HG03175 (cell line): ENCODE data around the gene UQCC2.

Source experiments
- ATAC-seq: cut with Tn5 transposase; IDR thresholded peaks from one replicate; pipeline ENCODE4 v1.9.1; 2021; ENCODE audit warnings: mild to moderate bottlenecking, moderate library complexity; ENCODE audit not compliant: unreplicated experiment

Gene UQCC2

GRCh38 chr6:33725891-33726673 is 14.6 kb upstream of the UQCC2 start:
- no peak for ATAC-seq

- ATAC-seq, result no peak
These were observed 13.7 kb upstream of the UQCC2 start for GRCh38 chr6:33725222-33725621.

- no peak for ATAC-seq
These were observed 12.9 kb upstream of the UQCC2 start for GRCh38 chr6:33724102-33725023.

GRCh38 chr6:33723371-33724085 is 12.0 kb upstream of the UQCC2 start:
- ATAC-seq, result no peak

GRCh38 chr6:33722103-33722623 is 10.7 kb upstream of the UQCC2 start:
- ATAC-seq, result no peak

- ATAC-seq, result no peak
These were observed 10.0 kb upstream of the UQCC2 start for GRCh38 chr6:33721508-33721907.

- no peak for ATAC-seq
These were observed 9.5 kb upstream of the UQCC2 start for GRCh38 chr6:33720998-33721397.

GRCh38 chr6:33719326-33719987 is 8.0 kb upstream of the UQCC2 start:
- no peak for ATAC-seq

GRCh38 chr6:33718713-33719112 is 7.2 kb upstream of the UQCC2 start:
- no peak for ATAC-seq

- no peak for ATAC-seq
These were observed 6.5 kb upstream of the UQCC2 start for GRCh38 chr6:33717934-33718455.

GRCh38 chr6:33716890-33717632 is 5.6 kb upstream of the UQCC2 start:
- ATAC-seq, result no peak

GRCh38 chr6:33716379-33716778 is 4.9 kb upstream of the UQCC2 start:
- no peak for ATAC-seq

GRCh38 chr6:33714385-33715040 is 3.0 kb upstream of the UQCC2 start:
- no peak for ATAC-seq

GRCh38 chr6:33713786-33714185 is 2.3 kb upstream of the UQCC2 start:
- no peak for ATAC-seq

- ATAC-seq, result no peak
These were observed 1.4 kb upstream of the UQCC2 start for GRCh38 chr6:33712914-33713313.

- no peak for ATAC-seq
These were observed 991 bp downstream of the UQCC2 start for GRCh38 chr6:33710296-33711121.

- ATAC-seq, result no peak
These were observed 1.8 kb downstream of the UQCC2 start for GRCh38 chr6:33709605-33710295.
